Measurements from ENCODE around the gene OR2A5. TPM values are rescaled to one million over a fixed set of nuclear protein-coding genes. Genes with fewer than 3 reads are reported as not detected.

The OR2A5 gene
- total and polyA plus RNA-seq, 2 of the 8 experiments (the other 6 are each of a cell fraction or from before 2014, with no cell fraction given), result not detected

GRCh38 chr7:144085978-144086377 lies 37.2 kb downstream of the OR2A5 start, which contains the start of gene OR2A12:
Gene OR2A12 (plus strand): TSS chr7:144086278. CDS start chr7:144095108, 8,830 bp downstream.
- H3K4me3 ChIP-seq (ENCODE audit: extremely low read depth in 1 of 4, insufficient read depth in 2 of 4, low read depth in 3 of 4, low read length in 4 of 4), result no peak within 1 kb of the TSS
- H3K23ac ChIP-seq (ENCODE audit: insufficient read length), result no peak within 1 kb of the TSS
- H3K4me1 ChIP-seq (replicated peaks in 1 of 4; ENCODE audit: control insufficient read depth in 3 of 4, insufficient read depth in 4 of 4, low read length in 3 of 4), result no peaks in the 10 kb centered on the region
- no peaks in the 10 kb centered on the region for H3K79me2 ChIP-seq (ENCODE audit: control insufficient read depth in 1 of 2, insufficient read depth in 2 of 2, low read length in 2 of 2)
- no peak within 1 kb of the TSS for H3K14ac ChIP-seq (ENCODE audit: insufficient read length)
- H3K27me3 ChIP-seq (replicated peaks in 1 of 4; ENCODE audit: control insufficient read depth in 3 of 4, extremely low read depth in 1 of 4, insufficient read depth in 3 of 4, low read length in 3 of 4), result no peaks in the 10 kb centered on the region
- no peaks in the 10 kb centered on the region for H3K23me2 ChIP-seq (ENCODE audit: low read depth, low read length)
- no peak within 1 kb of the TSS for H2AK5ac ChIP-seq (ENCODE audit: low read depth, low read length)
- no peak within 1 kb of the TSS for H3K18ac ChIP-seq (ENCODE audit: extremely low read depth, low read length)
- no peaks in the 10 kb centered on the region for H3K36me3 ChIP-seq (ENCODE audit: control insufficient read depth in 2 of 4, insufficient read depth in 4 of 4, low read length in 3 of 4)
- DNase-seq (ENCODE audit: low read depth in 1 of 2, low spot score in 2 of 2) (no peak), FAIRE-seq (no peak)
- H4K5ac ChIP-seq (ENCODE audit: insufficient read length, low read depth, low read length), result no peak within 1 kb of the TSS
- no peak within 1 kb of the TSS for H3K27ac ChIP-seq (ENCODE audit: low read depth, low read length)
- no peak within 1 kb of the TSS for H3K4ac ChIP-seq (replicated peaks; ENCODE audit: insufficient read length, low read depth, low read length)
- H4K91ac ChIP-seq (replicated peaks; ENCODE audit: insufficient read length, low read length), result no peak within 1 kb of the TSS
- no peak within 1 kb of the TSS for H2BK15ac ChIP-seq (ENCODE audit: low read length)
- H4K8ac ChIP-seq (ENCODE audit: extremely low read depth, insufficient read depth, low read length), result no peak within 1 kb of the TSS
- peak within 1 kb of the TSS; percentile 17; the same call in 1 of the 2 replicates for H2AFZ ChIP-seq (ENCODE audit: low read length)
- H3K56ac ChIP-seq (replicated peaks; ENCODE audit: insufficient read length, low read depth, low read length), result no peak within 1 kb of the TSS
- H3K79me1 ChIP-seq (ENCODE audit: low read depth, low read length), result no peaks in the 10 kb centered on the region
- no peak within 1 kb of the TSS; a peak in 1 of 7 replicates for H3K9ac ChIP-seq (replicated peaks in 1 of 4; ENCODE audit: extremely low read depth in 1 of 4, low read depth in 3 of 4, low read length in 3 of 4)
- H2BK5ac ChIP-seq (ENCODE audit: low read depth, low read length), result no peak within 1 kb of the TSS
- H3K4me2 ChIP-seq (ENCODE audit: insufficient read depth in 1 of 2, low read depth in 2 of 2, low read length in 2 of 2), result no peak within 1 kb of the TSS
- H2BK12ac ChIP-seq (ENCODE audit: low read depth, low read length), result no peak within 1 kb of the TSS
- TF ChIP-seq SP2 (IDR thresholded peaks at IDR 0.05; ENCODE audit: low read length) (no peak), SP1 (IDR thresholded peaks at IDR 0.05; ENCODE audit: low read depth, low read length) (no peak)
- no peak within 1 kb of the TSS for H2BK120ac ChIP-seq (replicated peaks; ENCODE audit: low read depth, low read length)
- ChIA-PET POLR2A (ENCODE audit: partially characterized antibody) (no interaction called here), CTCF (ENCODE audit: partially characterized antibody) (interaction anchor here (0.9 to 1.3 kb wide), 2 partner anchors 21 to 23 kb away, joined by 3 to 4 read pairs; no protein-coding TSS in a partner anchor)
- no peaks in the 10 kb centered on the region for H4K20me1 ChIP-seq (replicated peaks in 1 of 2; ENCODE audit: control insufficient read depth in 1 of 2, insufficient read depth in 2 of 2, low read length in 2 of 2)
- H2BK20ac ChIP-seq (ENCODE audit: low read length), result no peak within 1 kb of the TSS
- WGBS, 2 experiments (ENCODE audit: extremely low coverage in 1 of 2, insufficient coverage in 1 of 2, insufficient read length in 1 of 2, insufficient replicate concordance in 2 of 2, low coverage in 1 of 2, low lambda C conversion rate in 2 of 2, missing lambda C conversion rate in 1 of 2), result 94% methylated on average over 2 of the region's 2 CpGs; no CpG with 5 or more reads in 1 of the 2 experiments
- no peaks in the 10 kb centered on the region for H3K9me3 ChIP-seq (ENCODE audit: insufficient read depth in 2 of 2, low read depth in 1 of 2, low read length in 1 of 2)

Measured in H1 (cell line).